GM19397 (cell line): ENCODE measurements around the gene PRKX.
"Not testable (repeated sequence)": the region's sequence is repeated elsewhere in the genome, so short reads cannot be mapped to it uniquely, and the experiment has no call there.

Source experiments
- ATAC-seq: cut with Tn5 transposase; IDR thresholded peaks from one replicate; pipeline ENCODE4 v1.9.1; 2021; ENCODE audit warnings: mild to moderate bottlenecking, moderate library complexity; ENCODE audit not compliant: unreplicated experiment

PRKX gene

GRCh38 chrX:3585719-3586118 lies 127.7 kb downstream of the PRKX start:
- ATAC-seq = no peak

- no peak for ATAC-seq
These were observed 128.9 kb downstream of the PRKX start for GRCh38 chrX:3584415-3584996.

GRCh38 chrX:3582451-3582850 lies 131.0 kb downstream of the PRKX start:
- ATAC-seq = no peak

GRCh38 chrX:3581609-3582108 lies 131.8 kb downstream of the PRKX start:
- no peak for ATAC-seq

- ATAC-seq = no peak
These were observed 135.9 kb downstream of the PRKX start for GRCh38 chrX:3577551-3577950.

- no peak for ATAC-seq
These were observed 136.5 kb downstream of the PRKX start for GRCh38 chrX:3576886-3577501.

- no peak for ATAC-seq
These were observed 145.8 kb downstream of the PRKX start for GRCh38 chrX:3567686-3568085.

- no peak for ATAC-seq
These were observed 150.0 kb downstream of the PRKX start for GRCh38 chrX:3563451-3563850.

- ATAC-seq = not testable (repeated sequence)
These were observed 153.4 kb downstream of the PRKX start for GRCh38 chrX:3560010-3560409.
